SK-N-MC (cell line): Measurements from ENCODE around the gene SFI1.

Experiments
- EZH2 ChIP-seq: fragments of 200-600 bp; sonication (generic); IDR thresholded peaks from one replicate; pipeline ENCODE4 v1.6.1; 2017; ENCODE audit warnings: antibody characterized with exemption
- POLR2AphosphoS5 ChIP-seq: IDR thresholded peaks from 2 replicates; pipeline ENCODE4 v1.6.1; 2012; ENCODE audit warnings: mild to moderate bottlenecking, low read depth, low read length, borderline replicate concordance

GRCh38 chr22:31625257-31625640 is 128.9 kb downstream of the SFI1 start:
- TF ChIP-seq POLR2AphosphoS5 (no peak), EZH2 (no peak)
